K562 (cell line): ENCODE measurements around the gene NEK3. TPM values are rescaled to one million over a fixed set of nuclear protein-coding genes. Genes with fewer than 3 reads are reported as not detected.

Source experiments
- ATAC-seq: fragments of 200-7000 bp; cut with Tn5 transposase; 3 replicates; pipeline ENCODE4 v1.9.1; 2020; ENCODE audit warnings: moderate library complexity
- BruUV-seq: library from RNA; stranded (reverse); fragments of 400-500 nt; replicated peaks from 2 replicates; lab custom pipeline; 2021; lab: Mats Ljungman, UMichigan
- CTCF ChIA-PET: fragments of 300-600 bp; formaldehyde crosslinking; extraction: SDS; loops from one replicate; lab custom pipeline; 2021; ENCODE audit warnings: low intra/inter-chr PET ratio; lab: Yijun Ruan, JAX
- POLR2A ChIA-PET: fragments of 300-600, 350-650 bp; sonication (Branson Sonifier 250); formaldehyde crosslinking; extraction: SDS; loops from one replicate; lab custom pipeline; 2021; ENCODE audit warnings: antibody characterized with exemption, inconsistent platforms; lab: Yijun Ruan, JAX
- DNase-seq, 4 experiments: peaks; one replicate each; pipeline versions ENCODE4 v3.0.0 to v3.0.0-alpha.2; 2011 to 2018; ENCODE audit warnings: low spot score in 3 of 4, mixed read lengths in 3 of 4; ENCODE audit errors: extremely low read depth in 1 of 4
- FAIRE-seq: peaks from 2 replicates; lab custom pipeline; 2011; peaks lifted over from hg19 to GRCh38; lab: Jason Lieb, UNC
- H2AFZ ChIP-seq: 2 replicates; pipeline ENCODE4 v1.6.0; 2011; ENCODE audit warnings: low read depth, low read length, control low read depth, inconsistent platforms
- H3K27ac ChIP-seq: fragments of 200-600 bp; 3 replicates; pipeline ENCODE4 v1.8.0; 2011; ENCODE audit warnings: low read depth, mild to moderate bottlenecking, control low read depth, inconsistent platforms, low read length, moderate library complexity, mixed read lengths; ENCODE audit errors: extremely low read depth
- H3K27me3 ChIP-seq, 2 experiments: fragments of 300-600 bp in 1 of 2; 2 replicates in 1 of 2; 3 replicates in 1 of 2; pipeline versions ENCODE4 v1.6.0 to v1.8.0; 2011; ENCODE audit warnings: inconsistent platforms in 2 of 2, low read length in 2 of 2, mild to moderate bottlenecking in 1 of 2, mixed read lengths in 1 of 2, moderate library complexity in 1 of 2; ENCODE audit not compliant: control insufficient read depth in 2 of 2, insufficient read depth in 2 of 2
- H3K36me3 ChIP-seq: fragments of 300-600 bp; 3 replicates; pipeline ENCODE4 v1.8.0; 2011; ENCODE audit warnings: mild to moderate bottlenecking, low read length, inconsistent platforms; ENCODE audit not compliant: control insufficient read depth, insufficient read depth
- H3K4me1 ChIP-seq, 2 experiments: fragments of 200-600 bp in 1 of 2; replicated peaks in 1 of 2; 2 replicates in 1 of 2; 3 replicates in 1 of 2; pipeline versions ENCODE4 v1.5.1 to v1.8.0; 2011; ENCODE audit warnings: inconsistent platforms in 2 of 2, low read length in 2 of 2, mild to moderate bottlenecking in 1 of 2, mixed read lengths in 1 of 2, moderate library complexity in 1 of 2; ENCODE audit not compliant: control insufficient read depth in 2 of 2, insufficient read depth in 2 of 2
- H3K4me2 ChIP-seq: 2 replicates; pipeline ENCODE4 v1.6.1; 2011; ENCODE audit warnings: low read length, control low read depth, inconsistent platforms, mixed read lengths; ENCODE audit not compliant: insufficient read depth
- H3K4me3 ChIP-seq: fragments of 200-600 bp; sonication (generic), shearing (Covaris generic); 2 replicates; pipeline ENCODE4 v1.5.1; 2016; ENCODE audit warnings: control low read depth, inconsistent platforms
- H3K79me2 ChIP-seq: fragments of 200-600 bp; 3 replicates; pipeline ENCODE4 v1.8.0; 2011; ENCODE audit warnings: low read length, inconsistent platforms; ENCODE audit not compliant: control insufficient read depth, insufficient read depth
- H3K9ac ChIP-seq, 2 experiments: 2 replicates each; pipeline versions ENCODE4 v1.6.0 to v1.6.1; 2011; ENCODE audit warnings: low read depth in 2 of 2, low read length in 2 of 2, control low read depth in 1 of 2, inconsistent platforms in 1 of 2, mild to moderate bottlenecking in 1 of 2, mixed read lengths in 1 of 2; ENCODE audit not compliant: insufficient read depth in 1 of 2
- H3K9me1 ChIP-seq: one replicate; pipeline ENCODE4 v1.6.0; 2011; ENCODE audit warnings: inconsistent platforms, mild to moderate bottlenecking, low read length, moderate library complexity; ENCODE audit not compliant: control insufficient read depth, insufficient read depth
- H3K9me3 ChIP-seq: replicated peaks from 2 replicates; pipeline ENCODE4 v1.5.1; 2011; ENCODE audit warnings: low read depth, low read length, inconsistent platforms; ENCODE audit not compliant: control insufficient read depth, insufficient read depth
- H4K20me1 ChIP-seq: replicated peaks from 2 replicates; pipeline ENCODE4 v1.6.1; 2011; ENCODE audit warnings: low read length, inconsistent platforms, mixed read lengths; ENCODE audit not compliant: control insufficient read depth, insufficient read depth
- ARHGAP35 ChIP-seq: fragments of 450-650 bp; IDR thresholded peaks from 2 replicates; pipeline ENCODE4 v1.6.1; 2018; ENCODE audit not compliant: partially characterized antibody
- DIDO1 ChIP-seq: fragments of 450-650 bp; IDR thresholded peaks from 2 replicates; pipeline ENCODE4 v1.6.1; 2016; ENCODE audit warnings: low read depth, missing biosample characterization, missing genetic modification characterization
- DMBX1 ChIP-seq: fragments of 250-450 bp; sonication (Bioruptor Pico); IDR thresholded peaks from 2 replicates; pipeline ENCODE4 v1.8.0; 2022; ENCODE audit warnings: inconsistent platforms, mild to moderate bottlenecking, moderate library complexity, borderline replicate concordance
- HDAC2 ChIP-seq: fragments of 450-650 bp; IDR thresholded peaks from 2 replicates; pipeline ENCODE4 v1.6.1; 2016; ENCODE audit warnings: mild to moderate bottlenecking
- KDM1A ChIP-seq, 2 experiments: fragments of 450-650 bp; IDR thresholded peaks; 2 replicates each; pipeline ENCODE4 v1.6.1; 2016; ENCODE audit warnings: mild to moderate bottlenecking in 2 of 2
- KLF6 ChIP-seq: fragments of 250-450 bp; sonication (Bioruptor Pico); IDR thresholded peaks from 2 replicates; pipeline ENCODE4 v1.4.0; 2020; ENCODE audit warnings: mild to moderate bottlenecking, moderate library complexity, borderline replicate concordance
- NCOA4 ChIP-seq: fragments of 450-650 bp; IDR thresholded peaks from 2 replicates; pipeline ENCODE4 v1.6.1; 2018; ENCODE audit warnings: mild to moderate bottlenecking; ENCODE audit not compliant: partially characterized antibody
- NR2C1 ChIP-seq, 2 experiments: fragments of 450-650 bp; IDR thresholded peaks; 2 replicates each; pipeline ENCODE4 v1.6.1; 2017; ENCODE audit warnings: mild to moderate bottlenecking in 2 of 2, antibody characterized with exemption in 1 of 2, inconsistent platforms in 1 of 2, missing compliant biosample characterization in 1 of 2, missing genetic modification characterization in 1 of 2
- PCBP2 ChIP-seq: fragments of 200-400 bp; formaldehyde crosslinking; IDR thresholded peaks from 2 replicates; pipeline ENCODE4 v1.6.1; 2018; ENCODE audit warnings: low read length, low read depth, mild to moderate bottlenecking, moderate library complexity; ENCODE audit not compliant: poor library complexity, severe bottlenecking
- TAF1 ChIP-seq: IDR thresholded peaks from 2 replicates; pipeline ENCODE4 v1.6.1; 2011; ENCODE audit warnings: mild to moderate bottlenecking, low read length, moderate library complexity; ENCODE audit not compliant: insufficient read depth, control insufficient read depth, severe bottlenecking; ENCODE audit errors: extremely low read depth
- TEAD1 ChIP-seq, 2 experiments: fragments of 450-650 bp in 1 of 2; sonication (generic) in 1 of 2; formaldehyde crosslinking; IDR thresholded peaks; 2 replicates each; pipeline versions ENCODE4 v1.4.0 to v1.8.0; 2020 to 2022; ENCODE audit warnings: mild to moderate bottlenecking in 2 of 2, missing genetic modification reagents in 1 of 2
- THRAP3 ChIP-seq: fragments of 450-650 bp; IDR thresholded peaks from 2 replicates; pipeline ENCODE4 v1.6.1; 2016; ENCODE audit warnings: mild to moderate bottlenecking, inconsistent platforms, borderline replicate concordance
- U2AF2 ChIP-seq: fragments of 200-400 bp; formaldehyde crosslinking; optimal IDR thresholded peaks from 2 replicates; pipeline ENCODE3; 2017; ENCODE audit warnings: low read depth, mild to moderate bottlenecking, low read length
- ZNF143 ChIP-seq: sonication (generic); formaldehyde crosslinking; IDR thresholded peaks from 2 replicates; pipeline ENCODE4 v1.9.0; 2022; ENCODE audit warnings: mild to moderate bottlenecking, missing genetic modification reagents
- ZNF311 ChIP-seq: fragments of 250-450 bp; sonication (Bioruptor Pico); IDR thresholded peaks from 2 replicates; pipeline ENCODE4 v1.4.0; 2020; ENCODE audit warnings: mild to moderate bottlenecking, moderate library complexity
- ZNF592 ChIP-seq: fragments of 450-650 bp; IDR thresholded peaks from 2 replicates; pipeline ENCODE4 v1.6.1; 2017; ENCODE audit warnings: antibody characterized with exemption, mild to moderate bottlenecking
- WGBS: fragments of 100-300 bp; shearing (Covaris generic); methylation state at CpG from one replicate; pipeline ENCODE4 v1.1.6; 2016; ENCODE audit warnings: low coverage, mixed read lengths; ENCODE audit not compliant: insufficient coverage; ENCODE audit errors: missing lambda C conversion rate; 5-methylcytosine and 5-hydroxymethylcytosine counted together
- in situ Hi-C: fragments of 300-500 bp; cut with MboI; formaldehyde crosslinking; loops from 4 replicates; pipeline ENCODE4 v1.15.0; 2018; ENCODE audit warnings: inconsistent platforms, mixed read lengths
- intact Hi-C: fragments of 100-400 bp; cut with micrococcal nuclease; formaldehyde crosslinking; loops from 2 replicates; pipeline ENCODE4 v1.14.2; 2022
- polyA plus RNA-seq, 8 experiments: library from polyadenylated mRNA; depleted of rRNA in 4 of 8; stranded (reverse) in 5 of 8; unstranded in 3 of 8; fragments of >200 nt; fragmentation: Nextera tagmentation in 2 of 8; fragmentation: Illumina TruSeq in 1 of 8; extraction: Ambion mirVana in 2 of 8; extraction: Trizol in 1 of 8; gene quantifications; 2 replicates each; pipeline versions ENCODE4 v1.2.1 to v1.2.3, GENCODE V29; 2011 to 2014; ENCODE audit warnings: inconsistent platforms in 1 of 8, missing spikeins in 1 of 8
- total RNA-seq, 7 experiments: library from RNA; depleted of rRNA in 6 of 7; stranded (reverse); fragments of >200 nt in 6 of 7; fragmentation: Illumina TruSeq in 2 of 7; extraction: Trizol in 2 of 7; gene quantifications; 2 replicates each; pipeline versions ENCODE4 v1.2.1 to v1.2.3, GENCODE V29; 2011 to 2021; ENCODE audit warnings: low replicate concordance in 1 of 7
- TF ChIP-seq, protein P1 (sequence below): fragments of 200-800 bp; sonication (Bioruptor generic); IDR thresholded peaks from 2 replicates; pipeline ENCODE4 v1.6.1; 2017; ENCODE audit warnings: missing genetic modification characterization, missing compliant biosample characterization

Gene NEK3
- total and polyA plus RNA-seq, 9 of the 15 experiments (the other 6 are each of a cell fraction or from before 2014, with no cell fraction given), result 6.2 to 11.0 (median 9.3) TPM

DNA sequence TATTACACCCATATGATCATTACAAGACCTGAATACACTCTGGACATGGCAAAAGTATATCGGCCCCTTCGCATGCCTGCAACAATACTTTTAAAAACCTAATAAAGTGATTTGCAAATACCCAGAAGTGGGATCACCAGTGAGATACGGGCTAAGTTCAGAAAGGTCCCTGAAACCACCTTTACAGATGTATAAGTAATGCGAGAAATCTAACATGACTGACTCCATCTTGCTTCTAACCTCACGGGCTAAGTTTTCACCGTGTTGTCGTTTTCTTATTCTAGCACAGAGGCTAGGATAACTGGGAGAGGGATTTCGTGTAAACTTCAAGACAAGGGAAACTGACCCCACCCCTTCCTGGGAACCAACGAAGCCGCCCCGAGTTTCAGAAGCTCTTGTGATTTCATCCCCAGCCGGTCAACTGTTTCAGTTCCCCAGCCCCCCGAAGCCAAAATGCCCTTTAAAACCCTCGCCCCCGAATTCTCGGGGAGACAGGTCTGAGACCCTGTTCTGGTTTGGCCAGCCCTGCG is 703 bp downstream of the NEK3 start:
- peaks cover 8 to 10% of the 10 kb centered on the region in 2 experiments; a peak in 4 of 5 replicates for H3K4me1 ChIP-seq
- H3K4me3 ChIP-seq, result peak overlapping the region; percentile 68
- H2AFZ ChIP-seq, result peak overlapping the region; percentile 97
- in situ Hi-C loops (no loop called here), intact Hi-C loops (loop anchor here (10.0 kb wide), 1 partner anchor 296 kb away; the partner anchor contains the start of genes CKAP2 and VPS36)
- BruUV-seq, result no TSS peak
- no peaks in the 10 kb centered on the region for H3K79me2 ChIP-seq
- no peaks in the 10 kb centered on the region for H3K9me1 ChIP-seq
- H3K4me2 ChIP-seq, result peak overlapping the region; percentile 63
- H3K27ac ChIP-seq, result peak overlapping the region; percentile 58; the same call in 1 of the 3 replicates
- CTCF ChIA-PET, result no interaction called here
- FAIRE-seq, result peak; percentile 57
- WGBS, result 27% methylated on average over 9 of the region's 17 CpGs
- DNase-seq, result peak in 3 of 4 experiments; percentile 9 to 33 (median 26)
- POLR2A ChIA-PET, result no interaction called here
- peak; percentile 57 for ATAC-seq
- H3K36me3 ChIP-seq, result no peaks in the 10 kb centered on the region
- H4K20me1 ChIP-seq, result no peaks in the 10 kb centered on the region
- no peaks in the 10 kb centered on the region for H3K27me3 ChIP-seq
- no peaks in the 10 kb centered on the region for H3K9me3 ChIP-seq
- peak overlapping the region; percentile 72 to 92; a peak in 3 of 4 replicates for H3K9ac ChIP-seq
- TF ChIP-seq NR2C1 (IDR thresholded peaks at IDR 0.05) (no peak), NR2C1 (tag; IDR thresholded peaks at IDR 0.05) (peak; percentile 54; the same call in 1 of the 2 replicates), KLF6 (peak; percentile 65; the same call in 1 of the 2 replicates), DIDO1 (no peak), ARHGAP35 (no peak), KDM1A (IDR thresholded peaks at IDR 0.05) (no peak), TEAD1 (CRISPR knock-in tag; IDR thresholded peaks at IDR 0.05) (peak in 1 of 2 experiments; percentile 45; a peak in 1 of 4 replicates), DMBX1 (CRISPR knock-in tag) (peak; percentile 86), ZNF311 (CRISPR knock-in tag) (peak; percentile 84), ZNF143 (CRISPR knock-in tag) (no peak), HDAC2 (no peak), PCBP2 (no peak), U2AF2 (no peak), NCOA4 (no peak), TAF1 (peak; percentile 25), ZNF592 (peak; percentile 94), THRAP3 (no peak)
- TF ChIP-seq, protein P1, sequence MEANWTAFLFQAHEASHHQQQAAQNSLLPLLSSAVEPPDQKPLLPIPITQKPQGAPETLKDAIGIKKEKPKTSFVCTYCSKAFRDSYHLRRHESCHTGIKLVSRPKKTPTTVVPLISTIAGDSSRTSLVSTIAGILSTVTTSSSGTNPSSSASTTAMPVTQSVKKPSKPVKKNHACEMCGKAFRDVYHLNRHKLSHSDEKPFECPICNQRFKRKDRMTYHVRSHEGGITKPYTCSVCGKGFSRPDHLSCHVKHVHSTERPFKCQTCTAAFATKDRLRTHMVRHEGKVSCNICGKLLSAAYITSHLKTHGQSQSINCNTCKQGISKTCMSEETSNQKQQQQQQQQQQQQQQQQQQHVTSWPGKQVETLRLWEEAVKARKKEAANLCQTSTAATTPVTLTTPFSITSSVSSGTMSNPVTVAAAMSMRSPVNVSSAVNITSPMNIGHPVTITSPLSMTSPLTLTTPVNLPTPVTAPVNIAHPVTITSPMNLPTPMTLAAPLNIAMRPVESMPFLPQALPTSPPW, result no peak
